HCT116 (cell line): ENCODE results near the gene MCRIP1. TPM values are rescaled to one million over a fixed set of nuclear protein-coding genes. Genes with fewer than 3 reads are reported as not detected.

Experiments used
- ATAC-seq: fragments of 200-7000 bp; cut with Tn5 transposase; 2 replicates; pipeline ENCODE4 v1.9.1; 2020; ENCODE audit warnings: mild to moderate bottlenecking, moderate library complexity
- BruUV-seq: library from RNA; stranded (reverse); fragments of 400-500 nt; replicated peaks from 2 replicates; lab custom pipeline; 2021; lab: Mats Ljungman, UMichigan
- CTCF ChIA-PET: fragments of 300-600 bp; sonication (Branson Sonifier 250); formaldehyde crosslinking; loops from one replicate; lab custom pipeline; 2021; ENCODE audit warnings: antibody characterized with exemption; lab: Charles Lee
- POLR2A ChIA-PET: fragments of 300-600, 350-600 bp; sonication (Branson Sonifier 250); formaldehyde crosslinking; loops from one replicate; lab custom pipeline; 2021; ENCODE audit warnings: antibody characterized with exemption; lab: Charles Lee
- RAD21 ChIA-PET, 2 experiments: fragments of 300-600 bp; sonication (Branson Sonifier 250); formaldehyde crosslinking; loops; one replicate each; lab custom pipeline; 2023; ENCODE audit warnings: low total read pairs in 2 of 2; ENCODE audit not compliant: uncharacterized antibody in 2 of 2, unreplicated experiment in 2 of 2, low non-redundant PET in 1 of 2; lab: Charles Lee
- DNase-seq: peaks from one replicate; pipeline ENCODE4 v3.0.0-alpha.2; 2010; ENCODE audit warnings: low read depth, low spot score
- H2AFZ ChIP-seq: fragments of 200-600 bp; shearing (Covaris generic), sonication (generic); 2 replicates; pipeline ENCODE4 v1.6.1; 2017; ENCODE audit warnings: low read depth, mixed run types, mixed read lengths, antibody characterized with exemption, low read length; ENCODE audit not compliant: poor library complexity, severe bottlenecking
- H3K27ac ChIP-seq: 2 replicates; pipeline ENCODE4 v1.5.1; 2012; ENCODE audit warnings: low read depth, low read length
- H3K27me3 ChIP-seq: fragments of 200-600 bp; sonication (generic); 2 replicates; pipeline ENCODE4 v1.6.1; 2016; ENCODE audit warnings: mixed run types, low read length, mixed read lengths; ENCODE audit not compliant: insufficient read depth
- H3K36me3 ChIP-seq, 2 experiments: fragments of 200-500 bp in 1 of 2; fragments of 200-600 bp in 1 of 2; sonication (Bioruptor generic) in 1 of 2; sonication (generic) in 1 of 2; 2 replicates each; pipeline versions ENCODE4 v1.5.1 to v1.6.1; 2014 to 2016; ENCODE audit warnings: low read length in 2 of 2, inconsistent platforms in 1 of 2, mixed read lengths in 1 of 2, mixed run types in 1 of 2; ENCODE audit not compliant: insufficient read depth in 2 of 2, control insufficient read depth in 1 of 2
- H3K4me1 ChIP-seq, 2 experiments: fragments of 200-600 bp in 1 of 2; sonication (generic) in 1 of 2; 2 replicates each; pipeline versions ENCODE4 v1.5.1 to v1.6.1; 2012 to 2017; ENCODE audit warnings: low read length in 2 of 2, inconsistent platforms in 1 of 2, mild to moderate bottlenecking in 1 of 2, mixed read lengths in 1 of 2, mixed run types in 1 of 2, moderate library complexity in 1 of 2; ENCODE audit not compliant: insufficient read depth in 2 of 2, control insufficient read depth in 1 of 2
- H3K4me2 ChIP-seq: fragments of 200-600 bp; sonication (generic); 2 replicates; pipeline ENCODE4 v1.6.1; 2017; ENCODE audit warnings: mixed run types, low read length, mixed read lengths
- H3K4me3 ChIP-seq, 2 experiments: fragments of 200-600 bp in 1 of 2; sonication (generic) in 1 of 2; replicated peaks in 1 of 2; 2 replicates each; pipeline ENCODE4 v1.5.1; 2011 to 2016; ENCODE audit warnings: low read length in 2 of 2, control low read depth in 1 of 2, low read depth in 1 of 2, mild to moderate bottlenecking in 1 of 2, mixed read lengths in 1 of 2, mixed run types in 1 of 2
- H3K79me2 ChIP-seq: fragments of 200-600 bp; sonication (generic); 2 replicates; pipeline ENCODE4 v1.6.1; 2017; ENCODE audit warnings: mild to moderate bottlenecking, mixed run types, low read length, moderate library complexity, mixed read lengths; ENCODE audit not compliant: insufficient read depth
- H3K9ac ChIP-seq: fragments of 200-600 bp; sonication (generic); 2 replicates; pipeline ENCODE4 v1.6.1; 2016; ENCODE audit warnings: low read length, mixed read lengths
- H3K9me2 ChIP-seq: fragments of 200-600 bp; sonication (generic), shearing (Covaris generic); 2 replicates; pipeline ENCODE4 v1.6.1; 2017; ENCODE audit warnings: mixed run types, mild to moderate bottlenecking, moderate library complexity; ENCODE audit not compliant: insufficient read depth
- H3K9me3 ChIP-seq, 2 experiments: fragments of 200-500 bp in 1 of 2; fragments of 200-600 bp in 1 of 2; sonication (Bioruptor generic) in 1 of 2; sonication (generic) in 1 of 2; 2 replicates each; pipeline ENCODE4 v1.6.1; 2014 to 2017; ENCODE audit warnings: low read length in 2 of 2, mixed read lengths in 2 of 2, inconsistent platforms in 1 of 2, low read depth in 1 of 2, mild to moderate bottlenecking in 1 of 2, mixed run types in 1 of 2, moderate library complexity in 1 of 2; ENCODE audit not compliant: control insufficient read depth in 1 of 2, insufficient read depth in 1 of 2
- H4K20me1 ChIP-seq: fragments of 200-600 bp; sonication (generic), shearing (Covaris generic); 2 replicates; pipeline ENCODE4 v1.6.1; 2017; ENCODE audit warnings: mixed run types, mild to moderate bottlenecking, moderate library complexity; ENCODE audit not compliant: insufficient read depth
- ATF3 ChIP-seq: IDR thresholded peaks from 2 replicates; pipeline ENCODE4 v1.6.1; 2012
- CBX3 ChIP-seq: IDR thresholded peaks from 2 replicates; pipeline ENCODE4 v1.6.1; 2012; ENCODE audit warnings: low read depth
- CTCF ChIP-seq, 3 experiments: fragments of 200-600 bp in 1 of 3; sonication (generic) in 1 of 3; IDR thresholded peaks in 2 of 3; conservative IDR thresholded peaks in 1 of 3; 2 replicates each; pipeline ENCODE4 v1.5.1; 2012 to 2017; ENCODE audit warnings: low read depth in 2 of 3, low read length in 2 of 3, antibody characterized with exemption in 1 of 3, borderline replicate concordance in 1 of 3, control low read depth in 1 of 3, mild to moderate bottlenecking in 1 of 3, mixed read lengths in 1 of 3, mixed run types in 1 of 3, moderate library complexity in 1 of 3; ENCODE audit not compliant: insufficient read depth in 1 of 3
- ELF1 ChIP-seq: IDR thresholded peaks from 2 replicates; pipeline ENCODE4 v1.6.1; 2012; ENCODE audit warnings: low read depth, borderline replicate concordance
- EZH2 ChIP-seq: fragments of 200-600 bp; sonication (generic); IDR thresholded peaks from 2 replicates; pipeline ENCODE4 v1.6.1; 2017; ENCODE audit warnings: antibody characterized with exemption, mixed run types
- FOSL1 ChIP-seq: IDR thresholded peaks from 2 replicates; pipeline ENCODE4 v1.6.1; 2012; ENCODE audit warnings: low read depth
- JUND ChIP-seq: IDR thresholded peaks from 2 replicates; pipeline ENCODE4 v1.6.1; 2012
- POLR2A ChIP-seq: IDR thresholded peaks from 2 replicates; pipeline ENCODE4 v1.7.0; 2011; ENCODE audit warnings: borderline replicate concordance; ENCODE audit not compliant: insufficient read depth, insufficient read length; ENCODE audit errors: extremely low read depth
- POLR2AphosphoS5 ChIP-seq: IDR thresholded peaks from 2 replicates; pipeline ENCODE4 v1.6.1; 2011; ENCODE audit warnings: mild to moderate bottlenecking, low read depth, low read length, moderate library complexity
- REST ChIP-seq: IDR thresholded peaks from 2 replicates; pipeline ENCODE4 v1.6.1; 2012; ENCODE audit warnings: low read depth
- SIN3A ChIP-seq: IDR thresholded peaks from 2 replicates; pipeline ENCODE4 v1.6.1; 2012; ENCODE audit warnings: low read depth
- TCF7L2 ChIP-seq: IDR thresholded peaks from 2 replicates; pipeline ENCODE4 v1.7.0; 2011; ENCODE audit warnings: borderline replicate concordance, inconsistent platforms; ENCODE audit not compliant: insufficient read depth, insufficient read length; ENCODE audit errors: extremely low read depth
- ZFX ChIP-seq: fragments of 450-650 bp; IDR thresholded peaks from 2 replicates; pipeline ENCODE4 v1.6.1; 2017
- ZNF274 ChIP-seq: fragments of 200-500 bp; sonication (Bioruptor generic); IDR thresholded peaks from 2 replicates; pipeline ENCODE4 v1.6.1; 2014; ENCODE audit warnings: mild to moderate bottlenecking, low read depth, low read length, inconsistent platforms
- intact Hi-C: fragments of 100-400 bp; cut with micrococcal nuclease; formaldehyde crosslinking; loops from 2 replicates; pipeline ENCODE4 v1.10.0; 2022
- total RNA-seq: library from RNA; stranded (reverse); gene quantifications from one replicate; pipeline ENCODE4 v1.2.1, GENCODE V29; 2021; ENCODE audit not compliant: unreplicated experiment

The MCRIP1 gene
- total RNA-seq, 1 experiment from 2014 or later = 59.2 TPM

- Histone ChIP-seq H3K4me3 (no peak overlapping the region), H3K4me1 (peaks cover 0 to 6% of the 10 kb centered on the region in 2 experiments; a peak in 2 of 4 replicates), H3K79me2 (no peaks in the 10 kb centered on the region), H3K9ac (no peak overlapping the region), H3K9me3 (no peaks in the 10 kb centered on the region), H3K36me3 (no peaks in the 10 kb centered on the region), H3K27ac (no peak overlapping the region), H3K4me2 (no peak overlapping the region), H3K9me2 (no peaks in the 10 kb centered on the region), H2AFZ (no peak overlapping the region), H4K20me1 (no peaks in the 10 kb centered on the region), H3K27me3 (peaks cover 6% of the 10 kb centered on the region; the same call in 1 of the 2 replicates)
- TF ChIP-seq SIN3A = no peak
- no peak for TF ChIP-seq TCF7L2
- no peak for TF ChIP-seq CTCF (IDR thresholded peaks at IDR 0.05 in 2 of 3, conservative IDR thresholded peaks at IDR 0.05 in 1 of 3; ENCODE audit: borderline replicate concordance in 1 of 3, insufficient read depth in 1 of 3, low read depth in 2 of 3, low read length in 2 of 3)
- intact Hi-C loops = no loop called here
- ChIA-PET CTCF (no interaction called here), POLR2A (no interaction called here), RAD21 (no interaction called here)
- no TSS peak for BruUV-seq
- DNase-seq (no peak), ATAC-seq (no peak)
These were observed 30.9 kb downstream of the MCRIP1 start for GRCh38 chr17:81802048-81802758.

GRCh38 chr17:81801327-81801726, 31.8 kb downstream of the MCRIP1 start:
- H3K4me1 ChIP-seq = peaks cover 0 to 6% of the 10 kb centered on the region in 2 experiments; a peak in 2 of 4 replicates
- no peaks in the 10 kb centered on the region for H3K9me2 ChIP-seq
- no peak overlapping the region for H3K4me2 ChIP-seq
- H2AFZ ChIP-seq = no peak overlapping the region
- H3K36me3 ChIP-seq = no peaks in the 10 kb centered on the region
- no peaks in the 10 kb centered on the region for H4K20me1 ChIP-seq
- RAD21 ChIA-PET = no interaction called here
- H3K27ac ChIP-seq = no peak overlapping the region
- ATAC-seq (no peak), DNase-seq (no peak)
- no peaks in the 10 kb centered on the region for H3K9me3 ChIP-seq
- no peaks in the 10 kb centered on the region for H3K79me2 ChIP-seq
- CTCF ChIA-PET = no interaction called here
- no TSS peak for BruUV-seq
- intact Hi-C loops = no loop called here
- H3K9ac ChIP-seq = no peak overlapping the region
- no peaks in the 10 kb centered on the region; the same call in 1 of the 2 replicates for H3K27me3 ChIP-seq
- H3K4me3 ChIP-seq = no peak overlapping the region
- POLR2A ChIA-PET = no interaction called here
- no peak for TF ChIP-seq POLR2A
- no peak for TF ChIP-seq CBX3
- no peak for TF ChIP-seq ELF1
- no peak for TF ChIP-seq ZFX
- TF ChIP-seq JUND = no peak
- no peak for TF ChIP-seq SIN3A
- no peak for TF ChIP-seq POLR2AphosphoS5
- no peak for TF ChIP-seq EZH2
- TF ChIP-seq REST = no peak
- TF ChIP-seq ZNF274 = no peak
- no peak for TF ChIP-seq ATF3
- no peak for TF ChIP-seq TCF7L2
- no peak for TF ChIP-seq FOSL1
